Aorta (tissue), 5 donors: ENCODE measurements around the gene CCNI. TPM values are rescaled to one million over a fixed set of nuclear protein-coding genes. Genes with fewer than 3 reads are reported as not detected.

Experiments used
- ATAC-seq: fragments of 200-7000 bp; cut with Tn5 transposase; one replicate; pipeline ENCODE4 v1.9.1; 2022; ENCODE audit warnings: moderate library complexity; ENCODE audit not compliant: low FRiP score
- DNase-seq, 2 donors: peaks; one replicate each; pipeline ENCODE4 v3.0.0-alpha.2; 2020
- H3K27ac ChIP-seq, 2 donors: one replicate each; pipeline ENCODE4 v1.5.1; 2013; ENCODE audit warnings: low read length in 2 of 2, mild to moderate bottlenecking in 2 of 2, moderate library complexity in 2 of 2, control low read depth in 1 of 2, inconsistent platforms in 1 of 2, low read depth in 1 of 2
- H3K27me3 ChIP-seq, 2 donors: one replicate each; pipeline ENCODE4 v1.6.1; 2013; ENCODE audit warnings: control low read depth in 1 of 2, low read length in 1 of 2, mild to moderate bottlenecking in 1 of 2, moderate library complexity in 1 of 2; ENCODE audit not compliant: insufficient read depth in 2 of 2, control insufficient read depth in 1 of 2
- H3K36me3 ChIP-seq, 2 donors: one replicate each; pipeline ENCODE4 v1.6.1; 2013; ENCODE audit warnings: control low read depth in 1 of 2, low read length in 1 of 2, mild to moderate bottlenecking in 1 of 2; ENCODE audit not compliant: insufficient read depth in 2 of 2, control insufficient read depth in 1 of 2
- H3K4me1 ChIP-seq, 2 donors: one replicate each; pipeline ENCODE4 v1.6.1; 2013; ENCODE audit warnings: low read length in 2 of 2, control low read depth in 1 of 2, mild to moderate bottlenecking in 1 of 2, moderate library complexity in 1 of 2; ENCODE audit not compliant: insufficient read depth in 2 of 2, control insufficient read depth in 1 of 2
- H3K4me3 ChIP-seq, 2 donors: one replicate each; pipeline ENCODE4 v1.5.1; 2013; ENCODE audit warnings: low read length in 2 of 2, control low read depth in 1 of 2, mild to moderate bottlenecking in 1 of 2
- H3K9me3 ChIP-seq: one replicate; pipeline ENCODE4 v1.6.1; 2013; ENCODE audit warnings: mild to moderate bottlenecking, low read length; ENCODE audit not compliant: control insufficient read depth
- WGBS, 2 donors: extraction: QIAGEN DNeasy Blood & Tissue Kit; methylation state at CpG; one replicate each; pipeline ENCODE4 v1.1.7; 2013; 5-methylcytosine and 5-hydroxymethylcytosine counted together
- intact Hi-C, 2 donors: fragments of 100-400 bp; cut with DNase I; formaldehyde crosslinking; loops; one replicate each; pipeline versions ENCODE4 v1.14.2 to v1.15.0; 2022
- polyA plus RNA-seq, 2 donors: library from polyadenylated mRNA; stranded (reverse); fragments of 200-250 nt; gene quantifications; one replicate each; pipeline ENCODE4 v1.2.3, GENCODE V29; 2013
- total RNA-seq, 2 donors: library from RNA; stranded (reverse); fragmentation: NEBNext Ultra II Directional; extraction: Animal tissue kit (Norgen Biotek cat#: 25700); gene quantifications; one replicate each; pipeline ENCODE4 v1.2.1, GENCODE V29; 2021
- donor health status: healthy with polysubstance abuse.
- donor health status: Bipolar disorder and iron deficiency.
- donor health status: DM: no; HTN: no; CAD: no.
- donor health status: DM: no; HTN: no; CAD: no.
- donor health status: DM: yes; HTN: yes; CAD: no.

CCNI gene
- total and polyA plus RNA-seq, 4 donors: 297 to 633 (median 410) TPM

GRCh38 chr4:77062856-77063255 is 12.9 kb downstream of the CCNI start:
- H3K27ac ChIP-seq: no peak overlapping the region
- no peak overlapping the region for H3K4me3 ChIP-seq
- DNase-seq (no peak), ATAC-seq (no peak)
- H3K4me1 ChIP-seq: no peaks in the 10 kb centered on the region
- no peaks in the 10 kb centered on the region for H3K27me3 ChIP-seq
- H3K9me3 ChIP-seq: no peaks in the 10 kb centered on the region
- intact Hi-C loops: no loop called here
- H3K36me3 ChIP-seq: peaks cover 1 to 7% of the 10 kb centered on the region in 2 donors

DNA sequence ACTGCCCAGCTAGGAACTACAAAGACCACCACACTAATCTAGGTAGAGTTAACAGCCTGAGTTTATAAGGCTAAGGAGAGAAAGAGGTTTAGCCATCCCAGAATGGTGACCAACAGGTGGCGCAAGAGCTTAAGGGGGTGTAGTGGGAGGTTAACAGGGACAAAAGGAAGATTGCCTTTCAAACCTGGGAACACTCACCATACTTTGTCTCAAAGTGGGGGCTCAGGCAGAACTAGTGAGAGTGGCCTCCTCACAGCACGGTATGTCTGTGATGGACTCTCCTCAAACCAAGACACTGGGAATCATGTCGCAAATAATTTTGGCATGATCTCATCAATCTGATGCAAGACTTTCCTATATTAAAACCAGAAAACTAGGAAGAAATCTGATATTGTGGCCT is 23.4 kb downstream of the CCNI start:
- DNase-seq: peak in 1 of 2 donors; percentile 57
- H3K36me3 ChIP-seq: peaks cover 0 to 10% of the 10 kb centered on the region in 2 donors
- intact Hi-C loops: no loop called here
- ATAC-seq: peak; percentile 38
- no peak overlapping the region for H3K4me3 ChIP-seq
- H3K27ac ChIP-seq: no peak overlapping the region
- no peaks in the 10 kb centered on the region for H3K27me3 ChIP-seq
- 91 to 93% methylated on average over 3 of the region's 3 CpGs for WGBS, 2 donors
- no peaks in the 10 kb centered on the region for H3K9me3 ChIP-seq
- no peaks in the 10 kb centered on the region for H3K4me1 ChIP-seq

DNA sequence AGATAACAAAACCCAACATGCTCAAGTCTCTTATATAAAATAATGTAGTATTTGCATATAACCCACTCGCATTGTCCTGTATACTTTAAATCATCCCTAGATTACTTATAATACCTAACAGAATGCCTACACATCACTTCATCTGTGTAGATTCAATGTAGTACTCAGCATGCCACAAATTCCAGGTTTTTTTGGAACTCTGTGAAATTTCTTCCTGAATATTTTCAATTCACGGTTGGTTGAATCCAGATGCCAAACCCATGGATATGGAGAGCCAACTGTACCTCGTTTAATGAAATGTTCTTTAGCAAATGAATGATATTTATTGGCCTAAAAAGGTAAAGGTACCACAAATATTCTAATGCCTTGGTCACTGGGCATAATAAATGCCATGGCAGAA is 24.8 kb downstream of the CCNI start:
- DNase-seq (no peak), ATAC-seq (no peak)
- no peaks in the 10 kb centered on the region for H3K27me3 ChIP-seq
- 44 to 47% methylated on average over 3 of the region's 3 CpGs for WGBS, 2 donors
- no peaks in the 10 kb centered on the region for H3K9me3 ChIP-seq
- H3K4me3 ChIP-seq: no peak overlapping the region
- H3K36me3 ChIP-seq: peaks cover 0 to 10% of the 10 kb centered on the region in 2 donors
- intact Hi-C loops: no loop called here
- H3K27ac ChIP-seq: no peak overlapping the region
- no peaks in the 10 kb centered on the region for H3K4me1 ChIP-seq

- Histone ChIP-seq H3K9me3 (no peaks in the 10 kb centered on the region), H3K4me3 (no peak overlapping the region), H3K27me3 (no peaks in the 10 kb centered on the region), H3K4me1 (peaks cover 0 to 4% of the 10 kb centered on the region in 2 donors), H3K36me3 (peaks cover 0 to 3% of the 10 kb centered on the region in 2 donors), H3K27ac (no peak overlapping the region)
- no peak for ATAC-seq
- DNase-seq: no peak
- intact Hi-C loops: loop anchor here (5.0 to 10.0 kb wide), 4 partner anchors 155 to 542 kb away; no protein-coding TSS in a partner anchor
Observed at GRCh38 chr4:77047037-77047436, 28.8 kb downstream of the CCNI start.

- no peaks in the 10 kb centered on the region for H3K9me3 ChIP-seq
- H3K4me3 ChIP-seq: no peak overlapping the region
- DNase-seq: no peak
- intact Hi-C loops: loop anchor here (5.0 to 10.0 kb wide), 4 partner anchors 157 to 541 kb away; no protein-coding TSS in a partner anchor
- ATAC-seq: no peak
- H3K4me1 ChIP-seq: peaks cover 0 to 4% of the 10 kb centered on the region in 2 donors
- 67 to 80% methylated on average over 4 of the region's 4 CpGs for WGBS, 2 donors
- no peaks in the 10 kb centered on the region for H3K27me3 ChIP-seq
- no peak overlapping the region for H3K27ac ChIP-seq
- peaks cover 0 to 3% of the 10 kb centered on the region in 2 donors for H3K36me3 ChIP-seq
Observed at GRCh38 chr4:77045490-77045889, 30.3 kb downstream of the CCNI start.

- Histone ChIP-seq H3K9me3 (no peaks in the 10 kb centered on the region), H3K27me3 (no peaks in the 10 kb centered on the region), H3K4me1 (peaks cover 0 to 4% of the 10 kb centered on the region in 2 donors), H3K27ac (peak overlapping the region in 1 of 2 donors; percentile 28), H3K36me3 (peaks cover 0 to 3% of the 10 kb centered on the region in 2 donors), H3K4me3 (no peak overlapping the region)
- ATAC-seq: peak; percentile 55
- no peak for DNase-seq
- intact Hi-C loops: loop anchor here (5.0 to 10.0 kb wide), 5 partner anchors 97 to 540 kb away; partner anchors contain the start of gene SEPTIN11 (in 1 of the 2)
- WGBS, 2 donors: 44% methylated on average over 4 of the region's 4 CpGs
Observed at GRCh38 chr4:77044461-77045150, 31.2 kb downstream of the CCNI start.

- peak overlapping the region in 1 of 2 donors; percentile 6 for H3K27ac ChIP-seq
- no peak for DNase-seq
Observed at GRCh38 chr4:77043507-77044136, 32.2 kb downstream of the CCNI start.

GRCh38 chr4:77040854-77041725 is 34.7 kb downstream of the CCNI start:
- 91 to 93% methylated on average over 2 of the region's 2 CpGs for WGBS, 2 donors
- Histone ChIP-seq H3K27me3 (no peaks in the 10 kb centered on the region), H3K9me3 (no peaks in the 10 kb centered on the region), H3K36me3 (no peaks in the 10 kb centered on the region), H3K4me1 (peaks cover 0 to 4% of the 10 kb centered on the region in 2 donors), H3K4me3 (no peak overlapping the region), H3K27ac (no peak overlapping the region)
- DNase-seq (no peak), ATAC-seq (no peak)
- intact Hi-C loops: loop anchor here (5.0 to 10.0 kb wide), 4 partner anchors 94 to 536 kb away; partner anchors contain the start of gene SEPTIN11 (in 1 of the 2)

More at GRCh38 chr4:77043507-77044136, 32.2 kb downstream of the CCNI start:
- 3 to 6% methylated on average over 3 of the region's 3 CpGs for WGBS, 2 donors
- Histone ChIP-seq H3K9me3 (no peaks in the 10 kb centered on the region), H3K4me1 (peaks cover 0 to 4% of the 10 kb centered on the region in 2 donors), H3K27me3 (no peaks in the 10 kb centered on the region), H3K4me3 (no peak overlapping the region), H3K36me3 (peaks cover 0 to 3% of the 10 kb centered on the region in 2 donors)
- ATAC-seq: peak; percentile 70
- intact Hi-C loops: loop anchor here (5.0 to 10.0 kb wide), 4 partner anchors 96 to 539 kb away; partner anchors contain the start of gene SEPTIN11 (in 1 of the 2)
